ENCODE results near the gene TSSC4. TPM values are rescaled to one million over a fixed set of nuclear protein-coding genes. Genes with fewer than 3 reads are reported as not detected.

TSSC4 gene
- total and polyA plus RNA-seq, 2 of the 13 experiments (the other 11 are each of a cell fraction or from before 2014, with no cell fraction given): 16.2 to 58.6 TPM

GRCh38 chr11:2365571-2366210 is 34.9 kb upstream of the TSSC4 start:
- DNase-seq (ENCODE audit: low spot score) (no peak), FAIRE-seq (no peak), ATAC-seq (no peak)
- BruUV-seq (replicated peaks): no TSS peak
- WGBS (ENCODE audit: low lambda C conversion rate): 14% methylated on average over 1 of the region's 16 CpGs
- no peaks in the 10 kb centered on the region for H3K9me3 ChIP-seq (ENCODE audit: low read length)
- H4K20me1 ChIP-seq (ENCODE audit: insufficient read depth, low read length): no peaks in the 10 kb centered on the region
- no peak overlapping the region for H2AFZ ChIP-seq (ENCODE audit: low read length)
- POLR2A ChIA-PET: no interaction called here
- intact Hi-C loops (cut with micrococcal nuclease; ENCODE audit: unreplicated experiment): no loop called here
- no peaks in the 10 kb centered on the region for H3K79me2 ChIP-seq (ENCODE audit: insufficient read depth, low read length)
- in situ Hi-C loops (cut with HindIII; ENCODE audit: extremely low pct_ligation_motif_present, low pct_unique_long_range_greater_than_20kb): no loop called here
- no peak overlapping the region for H3K4me2 ChIP-seq (ENCODE audit: low read depth, low read length)
- no peaks in the 10 kb centered on the region for H3K4me1 ChIP-seq (ENCODE audit: insufficient read depth, low read length)
- H3K27ac ChIP-seq (ENCODE audit: extremely low read length, insufficient read depth, low read length): no peak overlapping the region
- CTCF ChIA-PET (ENCODE audit: low intra/inter-chr PET ratio, low total read pairs): no interaction called here
- no peaks in the 10 kb centered on the region for H3K36me3 ChIP-seq (replicated peaks in 1 of 2; ENCODE audit: control insufficient read depth in 1 of 2, insufficient read depth in 2 of 2, low read length in 2 of 2)
- TF ChIP-seq ZNF660 (CRISPR knock-in tag; IDR thresholded peaks at IDR 0.05; ENCODE audit: borderline replicate concordance, low read depth) (no peak), ARID3A (IDR thresholded peaks at IDR 0.05; ENCODE audit: low read depth, low read length) (no peak), KDM6A (CRISPR knock-in tag; IDR thresholded peaks at IDR 0.05; ENCODE audit: low read depth) (no peak), HOXA5 (CRISPR knock-in tag; IDR thresholded peaks at IDR 0.05) (no peak), ZNF775 (CRISPR knock-in tag; IDR thresholded peaks at IDR 0.05; ENCODE audit: borderline replicate concordance) (no peak), ZNF143 (CRISPR knock-in tag; IDR thresholded peaks at IDR 0.05) (no peak), DBP (CRISPR knock-in tag; IDR thresholded peaks at IDR 0.05; ENCODE audit: not compliant biosample characterization) (no peak), ZNF614 (CRISPR knock-in tag; IDR thresholded peaks at IDR 0.05; ENCODE audit: borderline replicate concordance) (no peak)
- H3K9ac ChIP-seq (ENCODE audit: insufficient read depth, low read depth, low read length): no peak overlapping the region
- peaks cover 13 to 69% of the 10 kb centered on the region in 2 experiments for H3K27me3 ChIP-seq (ENCODE audit: control insufficient read depth in 1 of 2, insufficient read depth in 2 of 2, low read length in 2 of 2)
- no peak overlapping the region for H3K4me3 ChIP-seq (replicated peaks in 1 of 3; ENCODE audit: insufficient read depth in 1 of 3, low read depth in 2 of 3, low read length in 3 of 3)

Data from HepG2 (cell line).